ENCODE results near the gene ZFP36.

Gene ZFP36

DNA sequence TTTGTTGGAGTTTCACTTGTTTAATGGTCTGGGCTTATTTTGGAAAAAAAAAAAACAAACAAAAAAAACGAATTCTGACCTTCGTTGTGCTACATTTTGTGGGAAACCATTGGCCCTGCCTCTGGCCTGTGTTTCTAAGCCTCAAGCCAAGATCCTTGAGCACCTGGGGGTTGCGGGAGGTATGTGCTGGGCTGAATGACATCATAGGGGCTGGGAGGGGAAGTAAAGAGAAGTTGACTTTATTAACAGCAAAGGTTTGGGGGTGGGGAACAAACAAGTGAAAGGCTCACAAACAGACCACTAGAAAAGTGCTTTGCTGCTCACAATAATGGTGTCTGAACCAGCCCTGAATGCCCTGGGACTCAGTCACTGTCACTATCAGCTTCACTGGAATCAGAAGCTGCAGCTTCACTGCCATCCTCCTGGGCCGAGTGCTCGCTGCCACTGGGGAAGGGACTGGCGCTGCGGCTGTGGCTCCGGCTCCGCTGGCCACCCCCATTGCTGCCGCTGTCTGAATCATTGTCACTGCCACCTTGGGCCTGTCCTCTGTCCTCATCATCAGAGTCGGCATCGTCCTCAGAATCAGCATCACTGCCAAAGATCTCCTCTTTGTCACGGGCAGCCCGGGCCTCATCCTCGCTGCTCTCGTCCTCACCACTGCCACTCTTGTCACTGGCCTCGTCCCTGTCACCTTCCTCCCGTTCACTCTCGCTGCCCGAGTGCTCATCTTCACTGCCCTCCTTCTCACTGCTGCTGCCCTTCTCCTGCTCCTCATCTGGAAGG, 20.8 kb upstream of the ZFP36 start:
- Histone ChIP-seq H4K20me1 (ENCODE audit: insufficient read depth, low read length) (no peaks in the 10 kb centered on the region), H3K9ac (ENCODE audit: low read length) (no peak overlapping the region), H3K36me3 (replicated peaks; ENCODE audit: low read depth, low read length) (peaks cover 56% of the 10 kb centered on the region), H3K4me2 (ENCODE audit: low read length) (no peak overlapping the region), H3K27ac (ENCODE audit: low read length) (no peak overlapping the region), H3K27me3 (ENCODE audit: low read depth, low read length) (no peaks in the 10 kb centered on the region), H3K4me1 (ENCODE audit: low read length) (peaks cover 6% of the 10 kb centered on the region), H3K79me2 (ENCODE audit: low read length) (peaks cover 13% of the 10 kb centered on the region), H2AFZ (ENCODE audit: low read depth, low read length) (no peak overlapping the region), H3K4me3 (ENCODE audit: low read length) (no peak overlapping the region), H3K9me3 (ENCODE audit: insufficient read depth, low read length) (no peaks in the 10 kb centered on the region)
- TF ChIP-seq, protein P1, sequence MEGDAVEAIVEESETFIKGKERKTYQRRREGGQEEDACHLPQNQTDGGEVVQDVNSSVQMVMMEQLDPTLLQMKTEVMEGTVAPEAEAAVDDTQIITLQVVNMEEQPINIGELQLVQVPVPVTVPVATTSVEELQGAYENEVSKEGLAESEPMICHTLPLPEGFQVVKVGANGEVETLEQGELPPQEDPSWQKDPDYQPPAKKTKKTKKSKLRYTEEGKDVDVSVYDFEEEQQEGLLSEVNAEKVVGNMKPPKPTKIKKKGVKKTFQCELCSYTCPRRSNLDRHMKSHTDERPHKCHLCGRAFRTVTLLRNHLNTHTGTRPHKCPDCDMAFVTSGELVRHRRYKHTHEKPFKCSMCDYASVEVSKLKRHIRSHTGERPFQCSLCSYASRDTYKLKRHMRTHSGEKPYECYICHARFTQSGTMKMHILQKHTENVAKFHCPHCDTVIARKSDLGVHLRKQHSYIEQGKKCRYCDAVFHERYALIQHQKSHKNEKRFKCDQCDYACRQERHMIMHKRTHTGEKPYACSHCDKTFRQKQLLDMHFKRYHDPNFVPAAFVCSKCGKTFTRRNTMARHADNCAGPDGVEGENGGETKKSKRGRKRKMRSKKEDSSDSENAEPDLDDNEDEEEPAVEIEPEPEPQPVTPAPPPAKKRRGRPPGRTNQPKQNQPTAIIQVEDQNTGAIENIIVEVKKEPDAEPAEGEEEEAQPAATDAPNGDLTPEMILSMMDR (IDR thresholded peaks at IDR 0.05; ENCODE audit: low read depth, low read length), result no peak
- no peak for TF ChIP-seq EZH2phosphoT487 (IDR thresholded peaks at IDR 0.05; ENCODE audit: low read depth)

DNA sequence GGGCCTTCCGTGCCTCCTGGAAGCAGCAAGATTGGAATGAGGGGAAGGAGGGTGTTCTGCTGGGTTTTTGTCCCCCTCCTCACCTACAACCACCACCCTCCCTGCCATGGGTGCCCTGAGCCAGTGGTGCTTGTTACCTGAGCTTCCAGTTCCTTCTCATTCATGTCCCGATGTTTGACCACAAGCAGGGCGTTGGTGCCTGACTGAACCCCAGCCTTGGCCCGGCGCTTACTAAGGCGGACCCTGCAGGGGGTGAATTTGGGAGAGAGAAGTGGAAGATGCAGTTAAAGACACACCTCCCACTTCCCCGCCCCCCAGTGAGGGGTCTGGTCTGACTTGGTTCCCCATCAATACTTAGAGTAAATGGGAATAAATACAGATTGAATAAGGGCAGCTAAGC, 20.1 kb upstream of the ZFP36 start:
- Histone ChIP-seq H3K79me2 (ENCODE audit: low read length) (peaks cover 16% of the 10 kb centered on the region), H3K4me2 (ENCODE audit: low read length) (no peak overlapping the region), H3K4me1 (ENCODE audit: low read length) (peaks cover 6% of the 10 kb centered on the region), H3K36me3 (replicated peaks; ENCODE audit: low read depth, low read length) (peaks cover 49% of the 10 kb centered on the region), H3K27ac (ENCODE audit: low read length) (no peak overlapping the region), H4K20me1 (ENCODE audit: insufficient read depth, low read length) (no peaks in the 10 kb centered on the region), H3K9ac (ENCODE audit: low read length) (no peak overlapping the region), H2AFZ (ENCODE audit: low read depth, low read length) (no peak overlapping the region), H3K9me3 (ENCODE audit: insufficient read depth, low read length) (no peaks in the 10 kb centered on the region), H3K4me3 (ENCODE audit: low read length) (no peak overlapping the region), H3K27me3 (ENCODE audit: low read depth, low read length) (no peaks in the 10 kb centered on the region)
- TF ChIP-seq EZH2phosphoT487 (IDR thresholded peaks at IDR 0.05; ENCODE audit: low read depth), result no peak
- TF ChIP-seq, protein P1 (IDR thresholded peaks at IDR 0.05; ENCODE audit: low read depth, low read length), result no peak

DNA sequence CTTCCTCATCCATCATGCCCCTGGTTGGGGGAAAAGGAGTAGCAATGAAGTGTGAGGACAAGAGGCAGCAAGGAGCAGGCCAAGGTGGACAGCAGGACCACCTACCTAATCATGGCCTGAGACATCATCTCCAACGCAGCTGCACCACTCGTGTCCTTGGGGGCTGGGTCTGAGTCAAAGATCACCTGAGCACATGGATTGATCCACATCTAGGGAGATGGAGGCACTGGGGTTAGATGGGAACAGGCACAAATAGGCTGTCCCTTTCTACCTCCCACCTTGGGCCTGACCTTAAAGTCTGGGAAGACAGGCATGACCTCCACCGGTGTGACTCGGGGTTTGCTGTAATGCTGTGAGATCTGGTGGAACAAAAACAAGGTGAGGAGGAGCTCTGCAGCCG, 18.0 kb upstream of the ZFP36 start:
- no peak for TF ChIP-seq EZH2phosphoT487 (IDR thresholded peaks at IDR 0.05; ENCODE audit: low read depth)
- TF ChIP-seq, protein P1 (IDR thresholded peaks at IDR 0.05; ENCODE audit: low read depth, low read length), result no peak
- Histone ChIP-seq H3K4me1 (ENCODE audit: low read length) (peaks cover 11% of the 10 kb centered on the region), H3K9me3 (ENCODE audit: insufficient read depth, low read length) (no peaks in the 10 kb centered on the region), H3K9ac (ENCODE audit: low read length) (no peak overlapping the region), H2AFZ (ENCODE audit: low read depth, low read length) (no peak overlapping the region), H3K4me3 (ENCODE audit: low read length) (no peak overlapping the region), H4K20me1 (ENCODE audit: insufficient read depth, low read length) (no peaks in the 10 kb centered on the region), H3K4me2 (ENCODE audit: low read length) (no peak overlapping the region), H3K27me3 (ENCODE audit: low read depth, low read length) (no peaks in the 10 kb centered on the region), H3K79me2 (ENCODE audit: low read length) (peaks cover 34% of the 10 kb centered on the region), H3K36me3 (replicated peaks; ENCODE audit: low read depth, low read length) (peaks cover 42% of the 10 kb centered on the region), H3K27ac (ENCODE audit: low read length) (no peak overlapping the region)

DNA sequence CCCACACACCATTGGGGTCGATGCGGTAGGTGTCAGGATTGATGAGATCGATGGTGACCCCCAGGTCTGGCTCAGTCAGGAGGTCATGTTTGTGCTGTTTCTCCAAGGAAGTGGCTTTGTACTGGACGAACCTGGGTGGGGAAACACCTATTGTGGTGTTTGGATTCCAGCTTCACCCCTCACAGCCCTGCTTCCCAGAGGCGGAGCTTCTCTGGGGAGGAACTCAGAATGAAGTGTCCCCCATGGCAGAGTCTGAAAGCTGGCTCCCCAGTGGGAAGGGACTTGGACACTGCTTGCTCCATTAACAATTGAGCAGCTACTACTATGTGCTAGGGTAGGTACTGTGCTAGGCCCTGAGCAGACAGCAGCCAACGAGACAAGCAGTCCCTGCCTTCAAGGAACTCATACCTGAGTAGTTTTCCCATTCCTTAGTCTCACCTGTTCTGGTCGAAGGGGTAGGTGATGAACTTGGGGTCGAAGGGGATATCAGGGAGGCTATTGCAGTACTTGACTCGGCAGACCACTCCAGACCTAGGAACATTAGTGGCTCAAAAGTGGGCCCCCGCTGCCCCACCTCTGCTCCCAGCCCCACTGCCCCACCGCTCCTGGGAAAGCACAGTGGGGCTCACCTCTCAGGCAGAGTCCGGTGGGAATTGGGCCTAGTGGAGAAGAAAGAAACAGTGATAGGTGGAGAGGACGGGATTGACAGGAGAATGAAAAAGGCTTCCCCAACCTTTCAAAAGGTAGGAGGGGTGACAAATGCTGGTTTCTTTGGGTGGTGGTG, 16.8 kb upstream of the ZFP36 start:
- Histone ChIP-seq H3K4me1 (ENCODE audit: low read length) (peaks cover 11% of the 10 kb centered on the region), H3K79me2 (ENCODE audit: low read length) (peaks cover 35% of the 10 kb centered on the region), H3K4me3 (ENCODE audit: low read length) (peak overlapping the region; percentile 78), H3K9ac (ENCODE audit: low read length) (peak overlapping the region; percentile 86), H3K27me3 (ENCODE audit: low read depth, low read length) (no peaks in the 10 kb centered on the region), H2AFZ (ENCODE audit: low read depth, low read length) (no peak overlapping the region), H3K27ac (ENCODE audit: low read length) (peak overlapping the region; percentile 82), H4K20me1 (ENCODE audit: insufficient read depth, low read length) (no peaks in the 10 kb centered on the region), H3K36me3 (replicated peaks; ENCODE audit: low read depth, low read length) (peaks cover 41% of the 10 kb centered on the region), H3K4me2 (ENCODE audit: low read length) (peak overlapping the region; percentile 89), H3K9me3 (ENCODE audit: insufficient read depth, low read length) (no peaks in the 10 kb centered on the region)
- TF ChIP-seq, protein P1 (IDR thresholded peaks at IDR 0.05; ENCODE audit: low read depth, low read length), result no peak
- no peak for TF ChIP-seq EZH2phosphoT487 (IDR thresholded peaks at IDR 0.05; ENCODE audit: low read depth)
